NCI-H2029 (cell line): ENCODE measurements around the gene MIPOL1.
"Not testable (repeated sequence)": the region's sequence is repeated elsewhere in the genome, so short reads cannot be mapped to it uniquely, and the experiment has no call there.

Experiments
- DNase-seq: peaks from one replicate; lab custom pipeline; 2025; lab: John Stamatoyannopoulos, UW

MIPOL1 gene

GRCh38 chr14:37234222-37234621 is 36.5 kb downstream of the MIPOL1 start:
- DNase-seq = no peak

DNA sequence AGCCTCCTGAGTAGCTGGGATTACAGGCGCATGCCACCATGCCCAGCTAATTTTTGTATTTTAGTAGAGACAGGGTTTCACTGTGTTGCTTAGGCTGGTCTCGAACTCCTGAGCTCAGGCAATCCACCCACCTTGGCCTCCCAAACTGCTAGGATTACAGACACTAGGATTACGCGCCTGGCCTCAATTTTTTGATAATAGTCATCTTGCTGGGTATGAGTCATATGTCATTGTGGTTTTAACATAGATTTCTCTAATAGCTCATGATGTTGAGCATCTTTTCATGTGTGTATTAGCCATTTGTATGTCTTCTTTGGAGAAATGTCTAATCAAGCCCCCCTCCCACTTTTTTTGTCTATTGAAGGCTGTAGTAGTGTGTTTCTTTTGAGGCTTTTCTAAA is 38.3 kb downstream of the MIPOL1 start:
- not testable (repeated sequence) for DNase-seq

DNA sequence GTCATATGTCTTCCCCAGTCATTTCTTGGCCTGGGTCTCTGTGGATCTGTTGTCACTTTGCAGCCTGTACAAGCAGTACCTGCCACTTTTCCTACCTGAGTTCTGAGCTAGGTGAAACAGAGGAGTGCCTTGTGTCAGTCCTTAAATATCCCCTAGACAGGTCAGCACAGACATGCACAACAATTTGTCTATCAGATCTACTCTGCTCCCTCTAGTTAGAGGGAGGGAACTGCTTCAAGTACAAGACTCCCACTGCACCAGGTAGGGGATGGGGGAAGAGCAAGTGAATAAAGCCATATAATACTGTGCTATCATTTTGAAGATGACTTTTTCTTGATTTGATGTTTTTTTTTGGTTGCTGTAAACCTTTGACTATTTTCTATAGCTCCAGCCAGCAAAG is 39.4 kb downstream of the MIPOL1 start:
- DNase-seq = no peak

DNA sequence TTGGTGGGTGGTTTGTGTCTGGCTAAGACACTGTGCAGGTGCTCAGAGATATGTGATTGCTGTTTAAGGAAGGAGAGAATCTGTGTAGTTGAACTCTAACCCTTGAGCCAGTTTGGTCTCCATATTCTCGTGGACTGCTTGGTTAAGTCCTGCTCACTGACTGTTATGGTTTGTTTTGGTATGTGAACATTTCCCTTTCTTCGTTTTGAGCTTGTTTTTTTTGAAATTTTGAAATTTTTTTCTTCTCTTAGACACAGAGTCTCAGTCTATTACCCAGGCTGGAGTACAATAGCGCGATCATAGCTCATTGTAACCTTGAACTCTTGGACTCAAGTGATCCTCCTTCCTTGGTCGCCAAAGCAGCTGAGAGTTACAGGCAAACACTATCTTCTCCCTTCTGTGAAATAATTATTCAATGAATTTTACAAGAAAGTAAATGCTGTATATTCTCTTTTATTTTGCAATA is 40.0 kb downstream of the MIPOL1 start:
- DNase-seq = no peak

- DNase-seq = no peak
These were observed 43.5 kb downstream of the MIPOL1 start for GRCh38 chr14:37241198-37241597.

GRCh38 chr14:37246427-37246829 is 48.7 kb downstream of the MIPOL1 start:
- DNase-seq = peak; percentile 71

DNA sequence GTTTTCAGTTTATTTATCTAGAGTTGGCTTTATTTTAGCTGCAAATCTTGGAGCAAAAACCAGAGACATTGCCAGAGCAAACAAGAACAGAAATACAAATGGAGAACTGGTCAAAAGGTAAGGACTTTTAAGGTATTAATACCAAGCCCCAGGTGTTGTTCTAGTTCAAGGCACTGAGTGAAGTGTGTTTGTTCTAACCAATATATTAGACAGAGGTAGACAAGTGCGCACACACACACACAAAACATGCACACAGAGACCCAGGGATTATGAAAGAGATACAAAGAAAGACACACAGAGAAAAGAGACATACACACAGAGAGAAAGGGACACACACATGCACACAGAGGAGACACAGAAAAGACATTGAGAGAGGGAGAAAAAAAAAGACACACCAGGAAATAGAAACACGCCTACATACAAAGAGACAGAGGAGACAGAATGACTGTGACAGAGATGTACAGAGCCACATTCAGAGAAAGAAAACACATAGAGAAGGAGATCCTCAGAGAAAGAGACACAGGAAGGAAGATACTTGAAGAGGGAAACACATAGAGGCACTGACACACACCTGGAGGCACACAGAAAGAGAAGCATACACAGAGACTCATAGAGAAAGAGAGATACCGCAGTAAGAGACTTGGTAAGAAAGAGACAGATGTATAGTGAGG is 50.2 kb downstream of the MIPOL1 start:
- peak; percentile 94 for DNase-seq

DNA sequence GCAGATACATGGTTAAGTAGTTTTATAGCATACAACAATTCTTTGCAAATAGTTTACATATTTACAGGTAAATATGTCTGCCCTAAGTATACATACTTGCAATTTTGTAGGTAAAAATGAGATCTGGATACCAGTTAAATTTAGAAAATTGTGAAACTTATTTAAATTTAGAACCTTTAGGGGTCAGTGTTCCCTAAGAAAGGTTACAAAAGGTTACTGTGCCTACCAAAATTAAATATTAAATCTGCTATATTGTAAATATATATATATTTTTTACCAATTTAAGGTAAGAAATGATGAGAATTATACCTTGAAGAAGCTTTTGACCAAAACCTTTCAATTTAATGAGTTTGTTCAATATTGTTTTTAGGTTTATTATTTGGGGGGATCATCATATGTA is 54.0 kb downstream of the MIPOL1 start:
- DNase-seq = peak; percentile 44

- no peak for DNase-seq
These were observed 54.7 kb downstream of the MIPOL1 start for GRCh38 chr14:37252434-37252833.

DNA sequence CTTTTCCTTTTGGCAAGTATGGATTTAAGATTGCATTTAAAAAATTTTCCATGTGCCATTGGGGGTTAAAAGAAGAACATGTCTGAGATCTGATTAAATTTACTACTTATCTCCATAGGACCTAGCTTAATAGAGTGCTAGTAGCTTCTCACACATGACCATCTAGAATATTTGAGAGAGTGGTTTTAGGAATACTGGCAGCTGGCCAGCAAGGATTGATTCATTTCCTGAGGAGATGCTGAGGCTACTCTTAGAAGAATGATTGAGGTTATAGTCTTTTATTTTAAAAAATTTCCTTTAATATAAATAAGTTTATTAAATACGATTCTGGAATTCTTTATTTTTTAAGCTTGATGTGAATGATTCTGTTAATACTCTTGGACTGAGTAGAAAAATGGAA is 56.2 kb downstream of the MIPOL1 start:
- DNase-seq = peak; percentile 20

GRCh38 chr14:37254411-37254947 is 56.7 kb downstream of the MIPOL1 start:
- DNase-seq = no peak

DNA sequence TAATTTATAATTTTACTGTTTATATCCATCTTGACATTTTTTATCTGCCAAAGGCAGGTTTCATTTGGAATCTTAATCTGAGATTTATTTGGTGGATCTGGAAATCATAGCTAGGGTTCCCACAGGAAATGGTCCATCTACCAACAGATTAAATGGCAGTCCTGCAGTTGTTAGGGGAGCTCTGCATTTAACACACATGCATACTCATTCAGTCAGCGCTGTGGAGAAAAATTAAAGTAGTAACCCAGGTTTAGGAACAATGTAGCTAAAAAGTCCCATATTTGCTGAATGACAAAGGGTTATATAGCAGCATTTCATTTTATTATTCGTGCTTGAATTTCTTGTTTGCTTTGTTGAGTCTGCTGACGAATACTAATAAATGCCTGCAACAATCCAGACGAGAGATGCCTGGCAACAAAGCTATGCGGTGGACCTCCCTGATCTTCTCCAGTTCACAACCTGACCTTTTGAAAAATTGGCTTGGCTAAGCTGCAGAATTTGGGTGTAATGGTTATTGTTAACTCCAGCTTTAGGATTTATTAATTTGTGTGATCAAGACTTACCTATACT is 59.8 kb downstream of the MIPOL1 start:
- no peak for DNase-seq

DNA sequence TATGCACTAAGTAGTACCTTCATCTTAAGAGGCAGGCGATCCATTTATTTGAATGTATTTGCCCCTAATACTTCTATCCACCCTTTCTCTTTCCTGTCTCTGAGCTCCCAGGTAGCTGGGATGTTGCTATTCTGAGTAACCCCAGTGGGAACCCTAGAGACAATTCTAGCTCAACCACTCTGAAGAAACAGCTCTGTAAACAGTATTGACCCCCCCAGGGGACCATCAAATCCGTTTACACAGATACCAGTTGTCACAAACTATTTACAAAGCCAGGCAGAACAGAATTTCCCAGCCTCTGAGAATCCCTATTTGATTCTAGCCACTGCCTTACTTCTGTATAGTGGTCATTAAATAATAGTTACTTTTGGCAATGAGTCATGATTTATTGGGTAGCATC is 64.9 kb downstream of the MIPOL1 start:
- DNase-seq = no peak

- DNase-seq = no peak
These were observed 66.0 kb downstream of the MIPOL1 start for GRCh38 chr14:37263656-37264236.

- DNase-seq = no peak
These were observed 71.1 kb downstream of the MIPOL1 start for GRCh38 chr14:37268788-37269187.

DNA sequence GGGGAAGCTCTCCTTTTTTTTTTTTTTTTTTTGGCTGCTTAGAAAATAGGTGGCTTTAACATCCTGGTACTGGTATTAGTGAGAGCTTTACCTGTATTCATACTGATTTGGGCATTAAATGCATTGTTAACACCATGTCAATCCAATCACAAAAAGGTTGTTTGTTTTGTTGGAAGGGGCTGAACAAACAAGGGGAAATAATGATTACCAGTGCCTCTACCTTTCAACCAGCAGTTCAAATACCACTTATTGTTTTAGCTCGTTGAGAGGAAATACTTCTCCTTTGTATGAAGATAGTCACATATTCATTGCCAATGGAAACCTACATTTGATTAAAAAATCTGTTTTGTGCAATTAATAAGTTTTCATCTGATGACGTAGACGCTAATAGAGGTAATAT is 72.9 kb downstream of the MIPOL1 start:
- DNase-seq = peak; percentile 54

GRCh38 chr14:37272569-37272968 is 74.8 kb downstream of the MIPOL1 start:
- no peak for DNase-seq

- no peak for DNase-seq
These were observed 76.9 kb downstream of the MIPOL1 start for GRCh38 chr14:37274652-37275051.

DNA sequence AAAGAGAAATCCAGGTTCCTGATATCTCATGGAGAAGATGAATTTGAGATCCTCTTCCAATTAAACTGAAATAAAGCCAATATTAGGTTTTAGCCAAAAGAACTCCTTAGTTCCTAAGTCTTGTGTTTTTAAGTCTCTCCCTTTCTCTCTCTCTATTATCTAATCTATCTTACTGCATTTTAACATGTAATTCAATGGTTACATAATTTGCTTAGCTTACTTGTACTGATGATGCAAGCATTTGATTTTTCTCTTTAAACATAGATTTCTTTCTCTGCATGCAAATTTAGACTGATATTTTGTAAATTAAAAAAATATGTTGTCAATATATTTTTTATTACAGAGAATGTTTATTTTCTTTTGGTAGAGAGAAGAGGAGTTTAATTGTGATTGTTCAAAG is 78.2 kb downstream of the MIPOL1 start:
- DNase-seq = no peak

DNA sequence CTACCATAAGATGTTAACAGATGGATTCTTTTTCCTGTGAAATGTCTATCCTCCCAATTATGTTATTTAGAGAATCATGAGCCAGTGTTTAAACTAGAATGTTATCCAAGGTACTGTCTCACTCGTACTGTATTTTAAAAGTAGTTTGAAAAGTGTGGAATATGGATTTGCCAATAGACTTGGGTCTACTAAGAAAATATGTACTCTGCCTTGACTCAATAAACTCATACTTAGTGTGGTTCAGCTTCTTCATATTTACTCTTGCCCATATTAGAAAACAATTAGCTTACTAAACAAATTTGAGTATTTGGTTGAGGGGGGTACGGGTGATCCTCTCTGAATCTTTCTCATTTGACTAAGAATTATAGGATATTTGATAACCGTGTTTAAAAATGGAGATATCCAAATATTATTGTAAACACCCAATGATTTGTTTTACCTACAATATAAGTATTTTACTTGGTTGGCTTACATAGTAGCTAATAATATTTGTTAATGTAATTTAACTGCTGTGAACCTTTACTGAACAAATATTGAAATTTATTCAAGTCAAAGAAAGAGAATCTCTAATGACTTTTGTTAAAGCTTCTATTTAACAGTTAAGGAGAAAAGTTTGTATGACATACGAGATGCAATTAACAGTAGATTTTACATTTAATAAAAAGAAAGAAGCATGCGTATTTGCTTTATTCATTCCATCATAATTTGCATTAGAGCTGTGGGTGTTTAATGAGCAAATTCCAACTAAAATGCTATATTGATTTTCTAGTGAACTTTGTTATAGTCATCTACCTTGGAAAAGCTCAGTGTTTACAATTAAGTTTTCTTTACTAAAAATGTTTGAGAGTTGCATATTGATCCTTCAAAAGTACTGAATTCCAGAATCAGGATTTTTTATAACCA is 81.2 kb downstream of the MIPOL1 start:
- DNase-seq = no peak

DNA sequence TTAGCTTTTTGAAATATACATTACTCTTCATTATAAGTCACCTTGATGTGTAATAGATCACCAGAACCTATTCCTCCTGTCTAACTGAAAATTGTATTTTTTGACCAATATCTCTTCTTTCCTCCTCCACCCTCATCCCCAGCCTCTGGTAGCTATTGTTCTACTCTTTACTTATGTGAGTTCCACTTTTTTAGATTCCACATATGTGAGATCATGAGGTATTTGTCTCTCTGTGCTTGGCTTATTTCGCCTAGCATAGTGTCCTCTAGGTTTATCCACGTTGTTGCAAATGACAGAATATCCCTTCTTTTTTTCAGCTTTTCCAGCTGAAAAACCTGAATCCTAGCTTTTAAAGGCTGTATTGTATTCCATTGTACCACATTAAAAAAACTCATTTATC is 82.1 kb downstream of the MIPOL1 start:
- DNase-seq = no peak

GRCh38 chr14:37284760-37285159 is 87.0 kb downstream of the MIPOL1 start:
- DNase-seq = no peak
